Erythroblast (primary cell): ENCODE data around the gene G6PD.
A peak's percentile ranks its signal among the peaks of the same experiment; 100 is the strongest.

ENCODE experiments used
- DNase-seq, 2 experiments: peaks; one replicate each; lab custom pipeline; 2025; lab: John Stamatoyannopoulos, UW
- GATA1 ChIP-seq: IDR thresholded peaks from 2 replicates; pipeline ENCODE4 v1.6.1; 2011; ENCODE audit warnings: low read depth, mild to moderate bottlenecking, control low read depth, low read length, moderate library complexity
- POLR2A ChIP-seq: IDR thresholded peaks from 2 replicates; pipeline ENCODE4 v1.6.1; 2011; ENCODE audit warnings: mild to moderate bottlenecking, low read length

Gene G6PD

DNA sequence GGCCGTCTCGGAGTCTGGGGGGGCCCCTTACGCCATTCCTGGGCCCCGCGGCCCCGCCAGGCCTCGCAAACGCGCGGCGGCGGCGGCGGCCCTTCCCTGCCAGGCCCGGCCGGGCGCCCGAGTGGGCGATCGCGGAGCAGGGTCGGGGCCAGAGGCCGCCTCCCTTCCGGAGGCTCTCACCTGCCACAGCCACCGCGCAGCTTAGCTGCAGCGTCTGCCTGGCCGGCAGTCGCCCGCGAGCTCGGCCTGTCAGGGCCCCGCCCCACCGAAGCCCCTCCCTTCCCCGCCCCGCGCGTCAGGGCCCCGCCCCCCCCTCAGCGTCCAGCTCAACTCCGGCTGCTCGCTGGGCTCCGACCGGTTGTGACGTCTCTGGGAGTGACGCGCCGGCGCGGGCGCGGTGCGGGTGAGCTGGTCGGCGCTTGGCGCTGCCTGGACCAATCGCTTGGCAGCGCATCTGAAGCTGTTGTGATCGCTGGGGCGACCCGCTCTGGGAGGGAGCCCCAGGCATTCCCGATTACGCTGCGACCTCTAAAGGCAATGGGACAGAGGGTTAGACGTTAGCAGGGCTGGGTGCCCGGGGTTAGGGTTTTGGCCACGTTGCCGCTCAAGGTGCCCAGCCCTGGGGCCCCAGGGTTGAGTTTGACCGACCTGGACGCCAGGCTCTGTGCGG is 56.1 kb downstream of the G6PD start, which contains the start of gene SLC10A3:
SLC10A3 (minus strand) TSS at position 216 of the 670 bp plus-strand sequence. CDS start 1,689 bp downstream, outside the sequence.
- TF ChIP-seq POLR2A (peak; percentile 81), GATA1 (no peak)
- DNase-seq = peak; percentile 97

DNA sequence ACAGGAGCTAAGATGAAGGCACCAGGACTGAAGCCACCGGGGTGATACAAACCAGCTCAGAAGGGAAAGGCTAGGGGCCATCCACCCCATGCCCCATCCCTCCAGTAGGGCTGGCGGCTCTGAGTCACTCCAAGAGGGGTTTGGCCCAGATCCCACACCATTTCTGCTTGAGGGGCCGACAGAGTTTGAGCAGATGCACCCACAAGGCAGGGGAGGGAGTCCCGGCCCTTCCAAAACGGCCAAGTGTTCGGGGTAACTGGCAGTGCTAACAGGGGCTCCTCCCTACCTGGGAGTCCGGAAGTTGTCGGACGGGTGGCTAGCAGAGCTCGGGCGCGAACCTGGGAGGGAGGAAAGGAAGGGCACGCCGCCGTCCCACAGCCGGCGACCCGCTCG is 56.6 kb downstream of the G6PD start:
- peak; percentile 69 to 78 for DNase-seq

DNA sequence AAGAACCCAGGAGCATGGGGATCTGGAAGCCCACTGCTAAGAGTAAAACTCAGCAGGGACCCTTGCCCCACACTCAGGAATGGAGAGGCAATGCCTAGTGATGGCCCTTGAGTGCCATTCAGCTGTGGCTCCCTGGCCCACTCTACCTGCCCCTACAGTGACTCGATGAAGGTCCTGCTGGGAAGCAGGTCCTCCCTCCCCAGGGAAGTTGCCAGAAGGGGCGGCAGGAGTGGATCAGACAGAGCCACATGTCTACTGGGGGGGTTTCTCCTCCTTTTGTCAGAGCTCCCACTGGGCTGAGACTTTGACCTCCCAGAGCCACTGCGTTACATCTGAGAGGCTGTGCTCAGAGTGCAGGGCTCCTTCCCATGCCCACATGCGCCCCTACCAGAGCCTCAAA is 57.5 kb downstream of the G6PD start:
- TF ChIP-seq GATA1 (no peak), POLR2A (no peak)
- DNase-seq = no peak

More for the DNA sequence above, 56.6 kb downstream of the G6PD start:
- no peak for TF ChIP-seq GATA1
- no peak for TF ChIP-seq POLR2A

DNA sequence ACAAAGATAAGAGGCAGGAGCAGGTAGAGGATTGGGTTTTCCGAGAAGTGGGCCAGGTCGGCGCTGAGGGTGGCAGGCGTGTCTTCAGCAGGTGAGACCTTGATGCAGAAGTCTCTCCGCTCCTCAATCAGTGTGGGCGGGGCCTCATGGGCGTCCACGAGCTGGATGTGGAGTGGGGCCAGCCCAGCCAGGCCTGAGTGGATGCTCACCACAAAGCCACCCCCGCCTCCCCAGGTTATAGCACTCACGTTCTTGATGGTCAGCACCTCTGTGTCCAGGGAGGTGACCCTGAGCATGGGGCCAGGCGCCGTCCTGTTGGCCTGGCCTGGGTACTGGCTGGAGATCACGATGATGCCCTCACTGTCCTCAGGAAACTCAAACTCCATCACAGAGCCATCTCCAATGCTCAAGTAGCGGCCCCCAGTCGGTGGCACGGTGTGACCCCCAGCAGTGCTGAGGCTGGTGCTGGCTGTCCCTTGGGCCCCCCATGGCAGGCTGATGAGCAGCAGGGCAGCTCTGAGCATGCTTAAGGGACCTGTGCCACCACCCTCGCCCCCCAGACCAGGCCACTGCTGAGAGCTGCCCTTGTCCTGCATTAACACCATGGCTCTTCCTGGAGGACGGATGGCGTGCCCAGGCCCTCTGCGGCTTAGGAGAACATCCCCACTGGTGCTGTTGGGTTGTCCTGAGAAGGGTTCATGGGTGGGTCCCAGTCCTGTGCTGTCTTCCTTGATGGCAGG is 58.1 kb downstream of the G6PD start:
- DNase-seq = no peak
- TF ChIP-seq POLR2A = no peak
- TF ChIP-seq GATA1 = no peak

DNA sequence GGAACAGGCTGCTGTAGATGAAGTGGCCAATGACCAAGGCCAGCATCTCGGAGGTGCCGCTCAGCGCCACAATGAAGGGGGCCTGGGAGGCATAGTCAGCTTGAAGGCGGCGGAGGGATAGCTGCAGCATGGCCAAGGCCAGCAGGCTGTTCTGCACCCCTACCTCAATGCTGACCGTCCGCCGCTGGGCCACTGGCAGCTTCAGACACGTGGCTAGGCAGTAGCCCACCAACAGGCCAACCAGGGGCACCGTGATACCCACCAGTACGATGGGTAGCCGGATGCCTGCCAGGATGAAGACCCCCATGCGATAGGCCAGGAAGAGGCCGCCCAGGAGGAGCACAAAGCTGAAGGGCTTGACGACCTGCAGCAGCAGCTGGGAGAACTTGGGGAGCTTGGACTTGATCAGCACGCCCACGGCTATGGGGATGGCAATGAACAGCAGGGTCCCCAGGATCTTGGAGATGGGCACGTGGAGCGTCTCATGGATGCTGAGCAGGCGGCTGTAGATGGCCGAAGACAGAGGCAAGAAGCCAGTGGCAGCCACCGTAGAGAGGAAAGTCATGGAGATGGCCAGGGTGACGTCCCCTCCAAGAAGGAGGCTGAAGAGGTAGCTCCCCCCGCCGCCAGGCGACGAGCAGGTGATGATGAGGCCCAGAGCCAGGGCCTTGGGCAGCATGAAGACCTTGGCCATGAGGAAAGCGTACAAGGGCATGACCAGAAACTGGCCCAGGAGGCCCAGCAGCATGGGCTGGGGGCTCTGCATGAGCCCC is 58.9 kb downstream of the G6PD start:
- no peak for TF ChIP-seq GATA1
- TF ChIP-seq POLR2A = no peak
- no peak for DNase-seq

DNA sequence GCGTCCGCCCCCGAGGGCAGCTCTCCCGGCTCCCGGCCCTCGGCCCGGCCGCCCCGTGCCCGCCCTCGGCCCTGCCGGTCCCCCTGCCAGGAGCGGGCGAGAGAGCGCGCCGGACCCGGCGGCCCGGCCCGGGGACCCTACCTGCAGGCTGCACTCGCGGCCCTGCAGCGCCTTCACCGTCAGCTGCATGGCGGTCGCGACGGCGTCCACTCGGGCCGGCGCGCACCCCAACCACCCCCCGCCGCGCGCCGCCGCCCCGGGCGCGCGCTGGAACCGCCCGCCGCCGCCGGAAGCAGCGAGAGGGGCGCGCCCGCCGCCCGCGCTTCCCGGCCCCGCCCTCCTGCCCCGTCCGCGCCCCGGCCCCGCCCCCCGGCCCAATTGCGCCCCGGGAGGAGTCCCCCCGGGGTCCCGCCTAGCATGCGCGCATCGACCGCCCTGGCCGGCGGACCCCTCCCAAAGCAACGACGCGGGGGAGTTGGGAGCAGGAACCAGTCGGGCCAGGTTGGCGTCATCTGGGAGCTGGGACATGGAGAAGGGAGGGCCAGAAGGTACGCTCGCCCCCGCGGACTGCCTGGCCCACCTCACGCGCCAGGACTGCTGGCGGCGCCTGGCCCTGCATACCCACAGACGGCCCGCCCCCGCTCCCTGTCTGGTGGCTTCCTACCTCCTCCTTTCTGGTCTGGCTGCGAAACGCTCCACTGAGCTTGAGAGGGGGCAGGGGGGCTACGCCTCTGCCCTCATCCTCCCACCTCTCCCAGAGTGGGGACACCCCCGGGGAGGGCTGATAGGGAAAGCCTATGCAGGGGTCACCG is 60.0 kb downstream of the G6PD start, which contains the start of gene UBL4A:
UBL4A (minus strand) TSS at position 220 of the 812 bp plus-strand sequence; CDS start at position 189, 31 bp downstream.
- TF ChIP-seq POLR2A (peak; percentile 57), GATA1 (no peak)
- peak; percentile 71 to 81 for DNase-seq

DNA sequence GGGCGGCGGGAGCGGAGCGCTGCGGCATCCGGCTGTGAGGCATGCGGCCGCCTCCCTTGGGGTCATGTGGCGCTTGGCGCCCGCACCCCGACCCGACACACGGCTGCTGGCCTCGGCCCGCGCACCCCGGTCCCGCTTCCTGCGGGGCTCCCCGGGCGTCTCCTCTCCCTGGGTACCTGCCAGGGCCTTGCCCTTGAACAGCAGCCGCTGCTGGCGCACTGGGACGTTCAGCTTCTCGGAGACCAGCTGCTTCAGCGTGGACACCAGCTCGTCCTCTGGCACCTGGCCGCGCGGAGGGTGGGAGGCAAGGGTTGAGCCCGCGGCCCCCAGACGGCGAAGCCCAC is 60.6 kb downstream of the G6PD start:
- DNase-seq = peak; percentile 47 to 59
- TF ChIP-seq POLR2A = no peak
- no peak for TF ChIP-seq GATA1

DNA sequence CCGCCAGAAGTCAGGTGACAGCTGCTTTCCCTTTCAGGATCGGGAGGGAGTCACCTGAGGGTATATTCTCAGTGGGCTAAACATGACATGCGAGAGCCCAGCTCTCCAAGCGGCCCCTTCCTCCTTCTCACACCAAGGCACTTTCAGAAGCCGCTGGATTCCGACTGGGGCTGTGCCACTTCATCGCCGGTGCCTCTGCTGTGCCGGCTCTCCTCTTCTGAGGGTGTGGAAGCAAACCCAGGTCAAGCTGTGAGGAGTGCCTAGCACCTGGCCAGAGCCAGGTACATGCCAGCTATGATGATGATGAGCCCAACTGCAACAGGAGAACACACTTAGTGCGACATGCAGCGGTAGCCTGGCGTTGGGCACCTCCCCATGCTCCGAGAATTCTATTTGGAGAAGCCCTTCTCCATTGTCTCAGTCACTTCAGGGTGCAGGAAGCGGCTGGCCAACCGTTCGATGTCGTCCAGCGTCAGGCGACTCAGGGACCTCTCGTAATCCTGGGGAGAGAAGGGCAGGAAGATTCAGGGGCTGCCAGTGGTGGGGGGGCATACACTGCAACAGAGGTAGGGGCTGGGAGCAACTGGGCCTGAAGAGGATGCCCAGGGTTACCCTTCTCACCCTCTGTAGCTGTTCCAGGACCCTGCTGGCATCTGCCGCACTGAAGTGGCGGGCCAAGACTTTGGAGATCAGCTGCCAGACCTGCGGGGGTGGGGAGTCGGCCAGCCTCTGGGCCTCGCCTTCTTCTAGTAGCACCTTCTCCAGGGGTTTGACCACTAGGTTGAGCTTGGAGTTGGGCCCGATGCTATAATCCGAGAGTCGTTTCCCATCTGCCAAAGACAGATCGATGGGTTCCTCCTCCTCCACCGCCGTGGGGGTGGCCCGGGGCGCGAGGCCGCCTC is 61.2 kb downstream of the G6PD start:
- DNase-seq = peak in 1 of 2 experiments; percentile 47
- TF ChIP-seq POLR2A = no peak
- no peak for TF ChIP-seq GATA1

DNA sequence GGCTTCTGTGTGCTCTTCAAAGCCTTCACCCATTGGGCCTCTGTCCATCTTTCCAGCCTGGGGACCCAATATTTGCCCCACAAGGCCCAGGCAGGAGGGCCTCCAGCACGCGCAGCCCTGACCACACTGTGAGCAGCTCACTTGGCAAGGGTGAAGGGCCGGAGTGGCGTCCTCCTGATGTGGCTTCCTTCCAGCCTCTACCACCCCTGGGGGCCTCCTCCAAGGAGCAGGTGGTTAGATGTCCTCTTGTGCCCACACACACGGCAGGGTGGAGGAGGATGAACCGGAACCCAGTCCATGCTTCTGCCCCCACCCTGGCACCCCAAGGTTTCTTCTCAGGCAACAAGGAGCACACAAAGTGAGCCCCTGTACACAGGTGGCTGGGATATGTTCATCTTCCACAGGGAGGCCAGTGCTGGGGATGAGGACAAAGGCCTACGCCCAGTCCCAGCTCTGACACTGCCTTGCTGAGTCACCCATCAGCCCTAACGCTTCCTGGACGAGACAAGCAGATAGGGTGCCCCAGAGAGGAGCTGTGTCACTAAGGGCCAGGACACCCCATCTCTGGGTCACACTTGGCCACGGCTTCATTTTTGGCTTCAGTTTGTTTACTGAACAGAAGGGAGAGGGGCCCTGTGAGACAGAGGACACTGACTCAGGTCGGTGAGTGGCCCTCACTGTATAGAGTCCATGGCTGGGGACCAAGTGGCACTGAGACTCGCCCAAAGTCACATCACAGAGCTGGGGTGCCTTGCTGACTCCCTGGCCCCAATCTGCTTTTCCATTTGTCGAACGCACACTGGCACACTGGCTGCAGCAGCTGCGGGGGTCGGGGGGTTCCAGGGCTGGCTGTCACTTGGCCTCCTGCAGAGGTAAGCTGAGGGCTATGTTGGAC is 62.1 kb downstream of the G6PD start:
- no peak for TF ChIP-seq GATA1
- TF ChIP-seq POLR2A = peak; percentile 79
- peak; percentile 89 to 90 for DNase-seq

DNA sequence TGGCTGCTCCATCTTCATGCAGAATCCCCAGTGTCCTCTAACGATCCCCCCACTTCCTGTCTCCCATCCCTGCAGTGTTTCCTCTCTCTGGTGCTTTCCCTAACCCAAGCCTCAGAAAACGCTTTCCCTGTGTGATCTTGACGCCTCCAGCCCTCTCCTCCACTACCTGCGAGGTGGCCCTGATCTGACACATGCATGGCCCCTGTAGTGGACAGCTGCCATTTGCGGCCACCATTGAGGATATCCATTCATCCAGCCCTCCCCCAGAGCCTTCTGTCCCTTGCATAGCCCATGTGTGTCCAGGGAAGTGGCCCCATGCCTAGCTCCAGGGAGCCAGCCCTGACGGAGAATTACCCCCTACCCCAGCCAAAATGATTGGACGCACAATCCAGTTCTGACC is 63.3 kb downstream of the G6PD start:
- no peak for DNase-seq
- TF ChIP-seq GATA1 (no peak), POLR2A (peak; percentile 39)

DNA sequence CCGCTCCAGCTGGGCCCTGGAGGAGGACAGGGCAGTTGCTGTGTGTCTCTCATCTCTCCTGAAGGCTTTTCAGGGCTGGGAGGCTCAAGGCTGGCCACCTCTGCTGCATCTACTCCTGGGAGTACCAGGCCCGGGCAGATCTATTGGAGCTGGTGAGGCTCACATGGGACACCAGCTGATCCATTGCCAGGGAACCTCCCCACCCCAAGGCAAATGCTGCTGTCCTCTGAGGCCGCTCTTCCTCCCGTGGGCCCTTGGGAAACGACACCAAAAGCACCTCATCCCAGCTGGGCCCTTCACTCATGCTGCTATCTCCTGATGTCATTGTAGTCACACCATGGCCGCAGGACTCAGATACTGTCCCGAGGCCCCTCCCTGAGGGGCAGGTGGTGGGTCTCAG is 63.9 kb downstream of the G6PD start:
- DNase-seq = no peak
- TF ChIP-seq POLR2A = no peak
- TF ChIP-seq GATA1 = no peak
